CD4-positive, alpha-beta T cell treated with Interleukin-15 for 1 hour (primary cell): ENCODE results near the gene PES1.
"Not testable (repeated sequence)": the region's sequence is repeated elsewhere in the genome, so short reads cannot be mapped to it uniquely, and the experiment has no call there.

Experiments
- DNase-seq: peaks from one replicate; pipeline ENCODE4 v3.0.0-alpha.2; 2020

PES1 gene

GRCh38 chr22:30607300-30607930 lies 15.7 kb upstream of the PES1 start:
- no peak for DNase-seq

- peak; percentile 56 for DNase-seq
Observed at GRCh38 chr22:30606455-30607299, 15.0 kb upstream of the PES1 start, which contains the start of gene TCN2. Gene TCN2, plus strand, starts transcription at chr22:30607174. Its CDS starts 158 bp downstream, at chr22:30607332.

DNA sequence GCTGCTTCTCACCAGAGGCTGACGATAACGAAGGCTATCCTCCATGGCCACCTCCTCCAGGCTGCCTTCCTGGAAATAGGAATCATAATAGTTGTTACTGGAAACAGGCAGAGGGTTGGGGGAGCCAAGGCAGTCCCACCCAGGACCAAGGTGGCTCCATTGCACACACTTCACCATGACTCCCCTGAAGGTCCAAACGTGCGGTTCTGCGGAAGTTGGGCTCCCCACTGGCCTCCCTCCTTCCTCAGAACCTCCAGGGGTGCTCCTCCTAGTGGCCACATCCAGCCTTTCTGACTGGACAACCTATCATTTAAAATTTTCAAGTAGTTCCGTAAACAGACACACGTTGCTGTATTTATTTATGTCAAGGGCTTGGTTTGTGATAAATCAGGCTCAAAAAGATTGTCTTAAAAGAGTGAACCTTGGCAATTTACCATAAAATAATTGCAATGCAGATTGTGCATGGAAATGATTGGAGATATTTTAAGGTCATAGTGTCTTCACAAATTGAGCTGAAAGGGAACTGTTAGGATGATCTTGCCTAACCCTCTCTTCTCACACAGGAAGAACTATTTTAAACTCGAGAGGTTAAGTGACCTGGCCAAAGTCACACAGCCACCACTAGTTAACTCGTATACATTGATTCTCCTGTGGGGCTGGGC lies 13.9 kb upstream of the PES1 start:
- peak; percentile 41 for DNase-seq

DNA sequence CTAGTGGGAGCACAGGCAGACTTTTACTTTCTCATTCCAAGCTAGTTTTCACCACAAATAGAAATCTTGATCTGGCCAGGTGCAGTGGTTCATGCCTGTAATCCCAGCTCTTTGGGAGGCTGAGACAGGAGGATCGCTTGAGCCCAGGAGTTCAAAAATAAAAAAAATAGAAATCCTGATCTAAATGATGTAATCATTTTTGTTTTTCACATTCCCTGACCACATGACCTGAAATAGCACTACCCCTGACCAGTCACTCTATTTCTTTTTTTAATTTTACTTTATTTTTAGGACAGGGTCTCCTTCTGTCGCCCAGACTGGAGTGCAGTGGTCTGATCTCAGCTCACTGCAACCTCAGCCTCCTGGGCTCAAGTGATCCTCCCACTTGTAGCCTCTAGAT lies 13.0 kb upstream of the PES1 start:
- DNase-seq: no peak

GRCh38 chr22:30603801-30604200 lies 12.1 kb upstream of the PES1 start:
- no peak for DNase-seq

DNA sequence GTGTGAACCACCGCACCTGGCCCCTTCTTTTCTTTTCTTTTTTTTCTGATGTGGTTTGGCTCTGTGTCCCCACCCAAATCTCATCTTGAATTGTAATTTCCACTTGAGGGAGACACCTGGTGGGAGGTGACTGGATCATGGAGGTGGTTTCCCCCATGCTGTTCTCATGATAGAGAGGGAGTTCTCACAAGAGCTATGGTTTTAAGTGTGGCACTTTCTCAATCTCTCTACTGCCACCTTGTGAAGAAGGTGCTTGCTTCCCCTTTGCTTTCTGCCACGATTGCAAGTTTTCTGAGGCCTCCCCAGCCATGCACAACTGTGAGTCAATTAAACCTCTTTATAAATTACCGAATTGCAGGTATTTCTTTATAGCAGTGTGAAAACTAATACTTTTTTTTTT lies 10.3 kb upstream of the PES1 start:
- no peak for DNase-seq

DNA sequence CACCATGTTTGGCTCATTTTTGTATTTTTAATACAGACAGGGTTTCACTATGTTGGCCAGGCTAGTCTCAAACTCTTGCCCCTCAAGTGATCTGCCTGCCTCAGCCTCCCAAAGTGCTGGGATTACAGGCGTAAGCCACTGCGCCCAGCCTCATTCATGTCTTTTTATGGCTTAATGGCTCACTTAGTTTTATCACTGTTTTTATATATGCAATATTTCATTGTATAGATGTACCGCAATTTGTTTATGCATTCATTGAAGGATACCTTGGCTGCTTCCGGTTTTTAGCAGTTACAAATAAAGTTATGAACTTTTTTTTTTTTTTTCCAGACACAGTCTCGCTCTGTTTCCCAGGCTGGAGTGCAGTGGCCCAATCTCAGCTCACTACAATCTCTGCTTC lies 9.8 kb upstream of the PES1 start:
- DNase-seq: no peak

DNA sequence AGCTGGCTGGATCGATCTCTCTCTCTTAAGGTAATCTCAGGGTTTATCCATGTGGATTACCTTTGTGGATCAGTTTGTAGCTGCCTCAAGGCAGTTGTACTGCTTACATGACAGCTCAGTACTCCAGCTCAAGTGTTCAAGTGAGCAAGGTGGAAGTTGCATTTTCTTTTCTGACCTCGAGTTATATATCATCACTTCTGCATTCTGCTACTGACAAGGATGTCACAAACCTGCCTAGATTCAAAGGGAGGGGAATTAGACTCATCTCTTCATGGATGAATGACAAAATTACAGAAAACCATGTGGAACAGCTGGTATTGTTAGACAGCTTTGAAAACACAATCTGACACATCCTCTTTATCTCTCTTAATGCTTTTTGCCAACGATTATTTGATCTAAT lies 9.2 kb upstream of the PES1 start:
- no peak for DNase-seq

- no peak for DNase-seq
Observed at GRCh38 chr22:30598986-30599385, 7.3 kb upstream of the PES1 start.

- no peak for DNase-seq
Observed at GRCh38 chr22:30596886-30597285, 5.2 kb upstream of the PES1 start.

DNA sequence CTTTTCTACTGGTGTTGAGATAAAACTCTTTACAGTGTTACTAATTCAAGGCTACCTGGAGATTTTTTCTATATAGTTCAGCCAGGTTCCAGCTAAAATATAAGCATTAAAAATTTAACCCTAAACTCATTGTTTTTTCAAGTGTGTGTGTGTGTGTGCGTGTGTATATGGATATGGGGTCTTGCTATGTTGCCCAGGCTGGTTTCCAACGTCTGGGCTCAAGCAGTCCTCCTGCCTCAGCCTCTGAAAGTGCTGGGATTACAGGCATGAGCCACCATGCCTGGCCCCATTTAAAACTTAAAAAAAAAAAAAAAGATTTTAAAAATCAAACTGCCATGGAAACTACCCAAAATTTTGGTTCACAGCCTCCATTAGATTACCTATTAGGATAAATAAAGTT lies 4.5 kb upstream of the PES1 start:
- DNase-seq: no peak

- DNase-seq: not testable (repeated sequence)
Observed at GRCh38 chr22:30592360-30592713, 627 bp upstream of the PES1 start.

GRCh38 chr22:30591191-30591587 lies 521 bp downstream of the PES1 start:
- no peak for DNase-seq

- DNase-seq: no peak
Observed at GRCh38 chr22:30586414-30586813, 5.3 kb downstream of the PES1 start.

DNA sequence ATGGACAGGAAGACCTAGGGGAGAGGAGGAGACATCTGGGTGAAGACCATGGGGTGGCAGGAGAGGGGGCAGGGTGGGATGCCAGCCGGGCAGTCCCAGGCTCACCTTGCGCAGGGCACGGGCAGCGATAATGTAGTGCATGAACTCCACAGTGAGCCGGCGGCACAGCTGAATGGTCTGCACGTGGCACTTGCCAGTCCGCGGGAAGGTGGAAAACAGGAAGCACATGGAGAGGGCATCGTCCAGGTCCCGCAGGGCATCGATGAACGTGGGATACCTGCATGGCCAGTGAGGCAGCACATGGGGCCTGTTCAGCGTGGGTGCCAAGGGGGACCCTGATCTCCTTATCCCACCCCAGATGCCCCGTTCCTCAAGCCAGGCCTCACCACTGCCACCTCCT lies 7.3 kb downstream of the PES1 start:
- no peak for DNase-seq

- no peak for DNase-seq
Observed at GRCh38 chr22:30582788-30583545, 8.7 kb downstream of the PES1 start.

- DNase-seq: no peak
Observed at GRCh38 chr22:30582051-30582450, 9.7 kb downstream of the PES1 start.

DNA sequence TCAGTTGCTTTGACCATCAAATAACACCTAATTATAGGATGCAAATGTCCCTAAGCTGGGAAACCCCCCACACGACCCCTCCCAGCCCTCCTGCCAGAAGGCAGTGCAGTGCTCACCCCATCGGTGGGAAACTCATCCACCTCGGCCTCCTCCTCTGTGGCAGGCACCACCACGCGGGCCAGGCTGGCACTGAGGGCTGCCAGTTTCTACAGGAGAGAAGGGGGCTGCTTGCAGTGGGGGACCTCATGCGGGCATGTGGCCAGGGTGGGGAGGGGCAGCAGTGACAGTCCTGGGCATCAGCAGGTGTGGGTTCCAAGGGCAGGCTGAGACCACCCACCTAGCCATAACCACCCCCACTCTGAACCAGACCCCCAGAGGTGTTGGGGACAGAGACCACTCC lies 10.8 kb downstream of the PES1 start:
- no peak for DNase-seq

GRCh38 chr22:30578481-30578880 lies 13.2 kb downstream of the PES1 start:
- DNase-seq: no peak

GRCh38 chr22:30575859-30576258 lies 15.9 kb downstream of the PES1 start:
- no peak for DNase-seq

- DNase-seq: no peak
Observed at GRCh38 chr22:30574997-30575671, 16.6 kb downstream of the PES1 start.

DNA sequence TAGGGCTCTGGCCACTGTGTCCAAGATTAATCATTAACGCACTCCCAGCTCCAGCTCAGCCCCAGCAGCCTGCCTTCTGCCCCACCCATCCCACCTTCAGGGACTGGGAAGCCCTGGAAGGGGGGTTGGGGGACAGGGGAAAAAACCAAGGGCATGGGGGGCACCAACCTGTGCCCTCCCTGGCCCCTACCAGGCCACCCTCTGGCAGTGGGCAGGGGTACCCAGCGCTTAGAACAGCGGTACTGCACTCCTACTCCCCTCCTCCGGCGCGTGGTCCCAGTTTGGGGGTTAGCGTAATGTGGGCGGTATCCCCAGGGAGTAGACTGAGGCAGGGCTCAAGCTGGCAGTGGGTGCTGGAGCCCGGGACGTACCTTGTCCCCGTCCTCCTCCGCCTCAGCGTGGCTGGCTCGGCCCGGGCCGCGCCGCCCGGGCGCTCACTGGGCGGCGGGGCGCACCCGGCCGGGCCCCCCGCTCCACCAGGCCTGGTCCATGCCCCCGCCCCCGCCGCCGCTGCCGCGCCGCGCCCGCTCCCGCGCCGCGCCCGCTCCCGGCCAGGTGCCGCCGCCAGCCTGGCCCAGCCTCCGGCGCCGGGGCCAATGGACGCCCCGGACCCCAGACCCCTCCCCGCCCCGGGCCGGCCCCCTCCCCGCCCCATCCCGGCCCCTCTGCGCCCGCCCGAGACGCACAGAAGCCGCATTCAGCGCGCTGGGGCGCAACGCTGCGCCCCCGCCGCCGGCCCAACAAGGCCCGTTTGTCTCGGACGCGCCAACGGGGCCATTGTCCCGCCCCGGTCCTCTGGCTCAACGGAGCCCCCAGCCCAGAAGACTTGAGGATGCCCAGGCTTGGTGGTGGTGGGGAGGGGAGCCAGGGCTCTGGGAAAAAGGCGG lies 17.4 kb downstream of the PES1 start, which contains the start of gene GAL3ST1:
GAL3ST1 (minus strand) TSS at position 571 of the 887 bp plus-strand sequence. CDS start 17,273 bp downstream, outside the sequence.
- no peak for DNase-seq
